ENCODE results near the gene SLX9.
"Not testable (repeated sequence)": the region's sequence is repeated elsewhere in the genome, so short reads cannot be mapped to it uniquely, and the experiment has no call there.

SLX9 gene

DNA sequence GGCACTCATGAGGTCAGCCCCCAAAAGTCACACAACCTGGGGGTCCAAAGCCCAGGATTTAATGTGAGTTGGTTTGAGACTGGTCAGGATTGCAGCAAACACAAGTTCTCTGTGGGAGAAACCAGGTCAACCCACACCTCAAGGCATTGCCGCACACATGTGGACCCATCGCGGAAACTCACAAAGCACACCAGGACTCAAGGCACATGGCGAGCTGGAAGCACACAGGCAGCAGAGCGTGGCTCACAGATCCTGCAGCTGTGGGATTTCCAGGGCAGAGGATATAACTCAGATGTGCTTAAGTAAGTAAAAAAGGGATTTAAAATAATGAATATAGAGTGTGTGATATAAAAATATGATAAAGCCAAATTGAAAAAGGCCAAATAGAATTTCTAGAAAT is 82.9 kb downstream of the SLX9 start:
- no peak for DNase-seq (ENCODE audit: low read depth, low spot score)
- H3K27ac ChIP-seq, result no peak overlapping the region

DNA sequence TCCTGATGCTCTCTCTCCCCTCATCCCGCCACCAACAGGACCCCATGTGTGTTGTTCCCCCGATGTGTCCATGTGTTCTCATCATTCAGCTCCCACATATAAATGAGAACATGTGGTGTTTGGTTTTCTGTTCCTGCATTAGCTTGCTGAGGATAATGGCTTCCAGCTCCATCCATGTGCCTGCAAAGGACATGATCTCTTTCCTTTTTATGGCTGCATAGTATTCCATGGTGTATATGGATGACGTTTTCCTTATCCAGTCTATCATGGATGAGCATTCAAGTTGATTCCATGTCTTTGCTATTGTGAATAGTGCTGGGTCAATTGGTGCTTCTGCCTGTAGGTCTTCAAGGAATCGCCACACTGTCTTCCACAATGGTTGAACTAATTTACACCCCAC is 84.7 kb downstream of the SLX9 start:
- DNase-seq (ENCODE audit: low read depth, low spot score); H3K27ac ChIP-seq: not testable (repeated sequence)

DNA sequence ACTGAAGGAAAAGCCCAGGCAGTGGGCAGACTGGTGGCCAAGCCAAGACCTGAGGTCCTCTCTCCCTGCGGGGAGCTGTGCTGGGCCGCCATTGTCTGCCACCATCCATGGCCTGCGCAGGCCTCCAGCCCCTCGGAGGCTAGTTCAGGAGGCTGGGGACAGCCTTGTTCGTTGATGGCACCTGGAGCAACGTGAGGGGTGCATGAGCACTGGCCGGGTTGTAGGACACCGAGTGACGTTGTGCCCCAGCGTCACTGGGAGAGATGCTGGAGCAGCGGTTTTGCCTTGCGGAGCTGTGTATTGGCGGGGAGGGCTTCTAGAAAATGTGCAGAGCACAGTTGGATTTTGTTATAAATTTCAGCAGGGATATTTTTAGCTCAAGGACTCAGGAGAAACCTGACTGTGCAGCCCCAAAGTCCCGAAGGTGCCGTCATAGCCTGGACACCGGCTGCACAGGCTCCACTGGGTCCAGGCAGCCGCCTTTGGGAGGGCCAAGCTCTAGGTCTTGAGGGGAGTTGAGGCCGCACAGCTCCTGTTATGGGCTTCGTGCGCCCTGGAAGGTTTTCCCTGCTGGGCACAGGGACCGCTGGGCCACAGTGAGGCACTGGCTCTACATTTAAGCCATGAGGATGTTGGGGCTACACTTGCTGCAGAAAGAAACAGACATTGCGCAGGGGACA is 86.4 kb downstream of the SLX9 start:
- no peak for DNase-seq (ENCODE audit: low read depth, low spot score)
- no peak overlapping the region for H3K27ac ChIP-seq

All from epithelial cell of prostate (primary cell).